PC-9 (cell line): ENCODE results near the gene GUCY2D. TPM values are rescaled to one million over a fixed set of nuclear protein-coding genes. Genes with fewer than 3 reads are reported as not detected.

ENCODE experiments used
- BruUV-seq: library from RNA; stranded (reverse); fragments of 400-500 nt; replicated peaks from 2 replicates; lab custom pipeline; 2021; lab: Mats Ljungman, UMichigan
- CTCF ChIA-PET: fragments of 300-600 bp; sonication (Branson Sonifier 250); formaldehyde crosslinking; loops from one replicate; lab custom pipeline; 2022; ENCODE audit warnings: antibody characterized with exemption; lab: Charles Lee
- POLR2A ChIA-PET: fragments of 300-600 bp; sonication (Branson Sonifier 250); formaldehyde crosslinking; loops from one replicate; lab custom pipeline; 2022; ENCODE audit warnings: antibody characterized with exemption; ENCODE audit not compliant: unreplicated experiment; lab: Charles Lee
- DNase-seq, 2 experiments: peaks; one replicate each; pipeline versions ENCODE4 v3.0.0 to v3.0.0-alpha.2; 2015 to 2022; ENCODE audit warnings: mixed read lengths in 1 of 2
- H2AFZ ChIP-seq: fragments of 200-600 bp; sonication (generic); 2 replicates; pipeline ENCODE4 v1.8.1; 2017; ENCODE audit warnings: antibody characterized with exemption
- H3F3A ChIP-seq: fragments of 200-600 bp; sonication (generic); 2 replicates; pipeline ENCODE4 v1.8.1; 2017; ENCODE audit warnings: antibody characterized with exemption, mild to moderate bottlenecking, low read depth; ENCODE audit not compliant: insufficient read depth
- H3K27ac ChIP-seq: fragments of 200-600 bp; sonication (generic); 2 replicates; pipeline ENCODE4 v1.6.1; 2016; ENCODE audit warnings: mixed run types
- H3K27me3 ChIP-seq: fragments of 200-600 bp; sonication (generic); 2 replicates; pipeline ENCODE4 v1.6.1; 2016; ENCODE audit warnings: low read depth, mixed run types; ENCODE audit not compliant: insufficient read depth
- H3K36me3 ChIP-seq: fragments of 200-600 bp; sonication (generic); 2 replicates; pipeline ENCODE4 v1.6.1; 2016; ENCODE audit warnings: low read depth, mixed run types
- H3K4me1 ChIP-seq: fragments of 200-600 bp; sonication (generic); replicated peaks from 2 replicates; pipeline ENCODE4 v1.6.1; 2016; ENCODE audit warnings: mixed run types; ENCODE audit not compliant: insufficient read depth
- H3K4me2 ChIP-seq: fragments of 200-600 bp; sonication (generic); 2 replicates; pipeline ENCODE4 v1.6.1; 2017; ENCODE audit warnings: mixed run types
- H3K4me3 ChIP-seq: fragments of 200-600 bp; sonication (generic); 2 replicates; pipeline ENCODE4 v1.6.1; 2016; ENCODE audit warnings: mixed run types
- H3K79me2 ChIP-seq: fragments of 200-600 bp; sonication (generic); 2 replicates; pipeline ENCODE4 v1.6.1; 2017; ENCODE audit warnings: low read depth, mixed run types
- H3K9me2 ChIP-seq: fragments of 200-600 bp; sonication (generic); 2 replicates; pipeline ENCODE4 v1.8.1; 2017; ENCODE audit warnings: mild to moderate bottlenecking; ENCODE audit not compliant: insufficient read depth
- H3K9me3 ChIP-seq: fragments of 200-600 bp; sonication (generic); 2 replicates; pipeline ENCODE4 v1.8.1; 2016; ENCODE audit warnings: low read depth; ENCODE audit not compliant: insufficient read depth
- H4K20me1 ChIP-seq: fragments of 200-600 bp; sonication (generic); 2 replicates; pipeline ENCODE4 v1.8.1; 2017; ENCODE audit not compliant: insufficient read depth
- EZH2 ChIP-seq: fragments of 200-600 bp; sonication (generic); IDR thresholded peaks from 2 replicates; pipeline ENCODE4 v1.8.0; 2017; ENCODE audit warnings: antibody characterized with exemption, low read depth
- intact Hi-C: fragments of 100-400 bp; cut with micrococcal nuclease; formaldehyde crosslinking; loops from one replicate; pipeline ENCODE4 v1.10.0; 2022; ENCODE audit not compliant: unreplicated experiment
- total RNA-seq: library from RNA; stranded (reverse); gene quantifications from 2 replicates; pipeline ENCODE4 v1.2.3, GENCODE V29; 2021
- TF ChIP-seq, protein P1 (sequence below): fragments of 200-600 bp; sonication (generic); conservative IDR thresholded peaks from 2 replicates; pipeline ENCODE4 v1.6.1; 2017; ENCODE audit warnings: mixed run types, antibody characterized with exemption, mild to moderate bottlenecking, moderate library complexity

Gene GUCY2D
- total RNA-seq, 1 experiment from 2014 or later, result 0.79 TPM

DNA sequence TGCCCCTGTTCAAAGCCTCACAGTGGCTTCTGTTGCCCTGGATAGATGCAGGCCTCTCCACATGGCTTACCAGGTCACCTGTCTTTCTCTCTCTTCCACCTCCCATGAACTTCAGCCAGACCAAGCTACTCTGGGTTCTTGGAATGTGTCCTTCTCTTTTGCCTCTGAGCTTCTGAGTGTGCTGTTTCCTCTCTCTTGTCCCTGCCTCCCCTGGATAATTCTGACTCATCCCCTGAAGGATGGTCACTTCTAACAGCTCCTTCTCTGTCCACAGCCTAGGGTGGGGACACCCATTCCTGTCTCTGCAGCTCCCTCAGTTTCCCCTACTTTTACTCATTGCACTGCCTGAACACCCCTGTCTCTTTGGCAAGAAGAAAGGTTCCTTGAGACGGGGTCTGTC lies 2.9 kb downstream of the GUCY2D start:
- H3K79me2 ChIP-seq, result no peaks in the 10 kb centered on the region
- ChIA-PET CTCF (interaction anchor here (0.5 to 1.5 kb wide), 3 partner anchors 15 to 540 kb away, joined by 3 to 7 read pairs (median 4); no protein-coding TSS in a partner anchor), POLR2A (interaction anchor here (0.7 kb wide), 1 partner anchor 92 kb away, joined by 7 read pairs; no protein-coding TSS in a partner anchor)
- no peaks in the 10 kb centered on the region for H3K9me2 ChIP-seq
- no peak for DNase-seq
- H3K9me3 ChIP-seq, result no peaks in the 10 kb centered on the region
- H3K27ac ChIP-seq, result no peak overlapping the region
- no peaks in the 10 kb centered on the region for H3F3A ChIP-seq
- no peak overlapping the region for H3K4me3 ChIP-seq
- intact Hi-C loops, result no loop called here
- no peaks in the 10 kb centered on the region for H3K36me3 ChIP-seq
- H3K4me1 ChIP-seq, result no peaks in the 10 kb centered on the region
- no TSS peak for BruUV-seq
- no peak overlapping the region for H2AFZ ChIP-seq
- 0 out of 2 replicates have a peak, but pooled peaks cover 3% of the 10 kb centered on the region for H3K27me3 ChIP-seq
- no peaks in the 10 kb centered on the region for H4K20me1 ChIP-seq
- H3K4me2 ChIP-seq, result no peak overlapping the region
- no peak for TF ChIP-seq EZH2
- TF ChIP-seq, protein P1, sequence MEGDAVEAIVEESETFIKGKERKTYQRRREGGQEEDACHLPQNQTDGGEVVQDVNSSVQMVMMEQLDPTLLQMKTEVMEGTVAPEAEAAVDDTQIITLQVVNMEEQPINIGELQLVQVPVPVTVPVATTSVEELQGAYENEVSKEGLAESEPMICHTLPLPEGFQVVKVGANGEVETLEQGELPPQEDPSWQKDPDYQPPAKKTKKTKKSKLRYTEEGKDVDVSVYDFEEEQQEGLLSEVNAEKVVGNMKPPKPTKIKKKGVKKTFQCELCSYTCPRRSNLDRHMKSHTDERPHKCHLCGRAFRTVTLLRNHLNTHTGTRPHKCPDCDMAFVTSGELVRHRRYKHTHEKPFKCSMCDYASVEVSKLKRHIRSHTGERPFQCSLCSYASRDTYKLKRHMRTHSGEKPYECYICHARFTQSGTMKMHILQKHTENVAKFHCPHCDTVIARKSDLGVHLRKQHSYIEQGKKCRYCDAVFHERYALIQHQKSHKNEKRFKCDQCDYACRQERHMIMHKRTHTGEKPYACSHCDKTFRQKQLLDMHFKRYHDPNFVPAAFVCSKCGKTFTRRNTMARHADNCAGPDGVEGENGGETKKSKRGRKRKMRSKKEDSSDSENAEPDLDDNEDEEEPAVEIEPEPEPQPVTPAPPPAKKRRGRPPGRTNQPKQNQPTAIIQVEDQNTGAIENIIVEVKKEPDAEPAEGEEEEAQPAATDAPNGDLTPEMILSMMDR, result no peak

GRCh38 chr17:8005967-8006730 lies 3.7 kb downstream of the GUCY2D start:
- no peaks in the 10 kb centered on the region for H3K79me2 ChIP-seq
- 0 out of 2 replicates have a peak, but pooled peaks cover 3% of the 10 kb centered on the region for H3K27me3 ChIP-seq
- no peaks in the 10 kb centered on the region for H4K20me1 ChIP-seq
- no peak overlapping the region for H3K4me3 ChIP-seq
- ChIA-PET POLR2A (no interaction called here), CTCF (no interaction called here)
- no TSS peak for BruUV-seq
- no peaks in the 10 kb centered on the region for H3K9me2 ChIP-seq
- H3K4me1 ChIP-seq, result no peaks in the 10 kb centered on the region
- H3K36me3 ChIP-seq, result no peaks in the 10 kb centered on the region
- intact Hi-C loops, result no loop called here
- H3K9me3 ChIP-seq, result no peaks in the 10 kb centered on the region
- DNase-seq, result no peak
- H2AFZ ChIP-seq, result no peak overlapping the region
- no peak overlapping the region for H3K27ac ChIP-seq
- H3K4me2 ChIP-seq, result no peak overlapping the region
- H3F3A ChIP-seq, result no peaks in the 10 kb centered on the region
- TF ChIP-seq, protein P1, result no peak
- TF ChIP-seq EZH2, result no peak

GRCh38 chr17:8006836-8007680 lies 4.6 kb downstream of the GUCY2D start:
- CTCF ChIA-PET, result interaction anchor here (0.7 kb wide), 1 partner anchor 145 kb away, joined by 3 read pairs; no protein-coding TSS in a partner anchor
- Histone ChIP-seq H3K79me2 (no peaks in the 10 kb centered on the region), H3K27me3 (0 out of 2 replicates have a peak, but pooled peaks cover 1% of the 10 kb centered on the region), H3K27ac (no peak overlapping the region), H3F3A (no peaks in the 10 kb centered on the region), H3K36me3 (no peaks in the 10 kb centered on the region), H3K4me3 (no peak overlapping the region), H3K4me2 (no peak overlapping the region), H3K4me1 (no peaks in the 10 kb centered on the region), H3K9me3 (no peaks in the 10 kb centered on the region), H2AFZ (no peak overlapping the region), H3K9me2 (no peaks in the 10 kb centered on the region), H4K20me1 (no peaks in the 10 kb centered on the region)
- intact Hi-C loops, result no loop called here
- POLR2A ChIA-PET, result no interaction called here
- DNase-seq, result no peak
- no TSS peak for BruUV-seq
- TF ChIP-seq EZH2, result no peak
- TF ChIP-seq, protein P1, result no peak
